Panc1 (cell line): ENCODE results near the gene ZNF200. TPM values are rescaled to one million over a fixed set of nuclear protein-coding genes. Genes with fewer than 3 reads are reported as not detected.

Experiments
- ATAC-seq: fragments of 200-7000 bp; cut with Tn5 transposase; 2 replicates; pipeline ENCODE4 v1.9.1; 2020; ENCODE audit warnings: mild to moderate bottlenecking, moderate library complexity
- BruUV-seq: library from RNA; stranded (reverse); fragments of 400-500 nt; replicated peaks from 2 replicates; lab custom pipeline; 2021; lab: Mats Ljungman, UMichigan
- CTCF ChIA-PET: fragments of 300-600 bp; sonication (Branson Sonifier 250); formaldehyde crosslinking; loops from one replicate; lab custom pipeline; 2022; ENCODE audit warnings: antibody characterized with exemption; lab: Charles Lee
- POLR2A ChIA-PET: fragments of 300-600 bp; sonication (Branson Sonifier 250); formaldehyde crosslinking; loops from one replicate; lab custom pipeline; 2022; ENCODE audit warnings: antibody characterized with exemption; lab: Charles Lee
- DNase-seq: peaks from one replicate; pipeline ENCODE4 v3.0.0-alpha.2; 2010; ENCODE audit warnings: low read depth, low spot score
- H3K27ac ChIP-seq: 2 replicates; pipeline ENCODE4 v1.5.1; 2011; ENCODE audit warnings: mild to moderate bottlenecking, low read length, inconsistent platforms
- H3K27me3 ChIP-seq: fragments of 200-500 bp; sonication (Bioruptor generic); 2 replicates; pipeline ENCODE4 v1.6.0; 2014; ENCODE audit warnings: low read length, inconsistent platforms; ENCODE audit not compliant: control insufficient read depth, insufficient read depth
- H3K36me3 ChIP-seq: fragments of 200-500 bp; sonication (Bioruptor generic); 2 replicates; pipeline ENCODE4 v1.5.1; 2014; ENCODE audit warnings: inconsistent platforms, mild to moderate bottlenecking, low read length, moderate library complexity; ENCODE audit not compliant: control insufficient read depth, insufficient read depth
- H3K4me1 ChIP-seq: 2 replicates; pipeline ENCODE4 v1.5.1; 2011; ENCODE audit warnings: inconsistent platforms, mild to moderate bottlenecking, low read length, moderate library complexity; ENCODE audit not compliant: control insufficient read depth, insufficient read depth
- H3K4me3 ChIP-seq, 2 experiments: 2 replicates each; pipeline ENCODE4 v1.5.1; 2011 to 2012; ENCODE audit warnings: low read depth in 2 of 2, low read length in 2 of 2, mild to moderate bottlenecking in 2 of 2, inconsistent platforms in 1 of 2, moderate library complexity in 1 of 2
- H3K9me3 ChIP-seq: fragments of 200-500 bp; sonication (Bioruptor generic); 2 replicates; pipeline ENCODE4 v1.5.1; 2014; ENCODE audit warnings: low read depth, mild to moderate bottlenecking, inconsistent platforms, low read length, moderate library complexity; ENCODE audit not compliant: control insufficient read depth, insufficient read depth
- POLR2AphosphoS5 ChIP-seq: IDR thresholded peaks from 2 replicates; pipeline ENCODE4 v1.6.1; 2012; ENCODE audit warnings: mild to moderate bottlenecking, low read depth, low read length, moderate library complexity
- SIN3A ChIP-seq: IDR thresholded peaks from 2 replicates; pipeline ENCODE4 v1.6.1; 2012; ENCODE audit warnings: low read depth, mild to moderate bottlenecking, low read length, moderate library complexity, borderline replicate concordance; ENCODE audit not compliant: insufficient read depth
- TCF7L2 ChIP-seq: IDR thresholded peaks from 2 replicates; pipeline ENCODE4 v1.6.1; 2011; ENCODE audit warnings: mild to moderate bottlenecking, low read depth, low read length, inconsistent platforms
- in situ Hi-C: cut with HindIII; loops from 2 replicates; pipeline ENCODE4 v1.10.0; 2016; ENCODE audit warnings: low sequenced_read_pairs, low pct_unique_long_range_greater_than_20kb
- intact Hi-C: fragments of 100-400 bp; cut with micrococcal nuclease; formaldehyde crosslinking; loops from one replicate; pipeline ENCODE4 v1.10.0; 2022; ENCODE audit not compliant: unreplicated experiment
- total RNA-seq: library from RNA; stranded (reverse); gene quantifications from one replicate; pipeline ENCODE4 v1.2.1, GENCODE V29; 2021; ENCODE audit not compliant: unreplicated experiment
- TF ChIP-seq, protein P1 (sequence below), 2 experiments: IDR thresholded peaks; 2 replicates each; pipeline ENCODE4 v1.6.1; 2011 to 2012; ENCODE audit warnings: low read depth in 2 of 2, control low read depth in 1 of 2, low read length in 1 of 2, mild to moderate bottlenecking in 1 of 2, moderate library complexity in 1 of 2; ENCODE audit not compliant: insufficient read depth in 1 of 2
- TF ChIP-seq, protein P2 (sequence below): fragments of 450-650 bp; IDR thresholded peaks from 2 replicates; pipeline ENCODE4 v1.5.1; 2017; ENCODE audit warnings: mild to moderate bottlenecking

ZNF200 gene
- total RNA-seq, 1 experiment from 2014 or later, result 12.4 TPM

DNA sequence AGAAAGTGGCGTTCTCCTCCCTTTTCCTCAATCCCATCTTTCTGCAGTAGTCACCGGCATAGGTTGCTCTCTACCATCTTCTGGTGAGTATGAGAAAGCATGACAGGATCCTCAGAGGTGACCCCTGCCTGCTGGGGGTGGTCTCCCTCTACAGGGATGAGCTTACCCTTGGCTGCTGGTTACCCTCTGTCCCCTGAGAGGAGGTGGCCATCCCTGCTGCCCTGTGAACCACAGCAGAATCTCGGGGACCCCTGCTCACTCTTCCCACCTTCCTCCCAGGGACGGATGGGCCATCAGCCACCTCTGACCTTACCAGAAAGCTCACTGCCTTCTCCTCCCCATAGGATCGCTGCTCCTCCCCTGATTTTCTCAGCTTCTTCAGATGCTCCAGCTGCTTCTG, 13.6 kb upstream of the ZNF200 start:
- Histone ChIP-seq H3K4me1 (no peaks in the 10 kb centered on the region), H3K4me3 (no peak overlapping the region), H3K9me3 (no peaks in the 10 kb centered on the region), H3K36me3 (no peaks in the 10 kb centered on the region), H3K27ac (no peak overlapping the region), H3K27me3 (no peaks in the 10 kb centered on the region)
- DNase-seq (no peak), ATAC-seq (no peak)
- no TSS peak for BruUV-seq
- ChIA-PET CTCF (interaction anchor here (0.6 kb wide), 1 partner anchor 28 kb away, joined by 9 read pairs; no protein-coding TSS in a partner anchor), POLR2A (interaction anchor here (0.6 to 0.9 kb wide), 2 partner anchors 9 to 15 kb away, joined by 3 read pairs; no protein-coding TSS in a partner anchor)
- intact Hi-C loops (no loop called here), in situ Hi-C loops (no loop called here)
- TF ChIP-seq, protein P1, sequence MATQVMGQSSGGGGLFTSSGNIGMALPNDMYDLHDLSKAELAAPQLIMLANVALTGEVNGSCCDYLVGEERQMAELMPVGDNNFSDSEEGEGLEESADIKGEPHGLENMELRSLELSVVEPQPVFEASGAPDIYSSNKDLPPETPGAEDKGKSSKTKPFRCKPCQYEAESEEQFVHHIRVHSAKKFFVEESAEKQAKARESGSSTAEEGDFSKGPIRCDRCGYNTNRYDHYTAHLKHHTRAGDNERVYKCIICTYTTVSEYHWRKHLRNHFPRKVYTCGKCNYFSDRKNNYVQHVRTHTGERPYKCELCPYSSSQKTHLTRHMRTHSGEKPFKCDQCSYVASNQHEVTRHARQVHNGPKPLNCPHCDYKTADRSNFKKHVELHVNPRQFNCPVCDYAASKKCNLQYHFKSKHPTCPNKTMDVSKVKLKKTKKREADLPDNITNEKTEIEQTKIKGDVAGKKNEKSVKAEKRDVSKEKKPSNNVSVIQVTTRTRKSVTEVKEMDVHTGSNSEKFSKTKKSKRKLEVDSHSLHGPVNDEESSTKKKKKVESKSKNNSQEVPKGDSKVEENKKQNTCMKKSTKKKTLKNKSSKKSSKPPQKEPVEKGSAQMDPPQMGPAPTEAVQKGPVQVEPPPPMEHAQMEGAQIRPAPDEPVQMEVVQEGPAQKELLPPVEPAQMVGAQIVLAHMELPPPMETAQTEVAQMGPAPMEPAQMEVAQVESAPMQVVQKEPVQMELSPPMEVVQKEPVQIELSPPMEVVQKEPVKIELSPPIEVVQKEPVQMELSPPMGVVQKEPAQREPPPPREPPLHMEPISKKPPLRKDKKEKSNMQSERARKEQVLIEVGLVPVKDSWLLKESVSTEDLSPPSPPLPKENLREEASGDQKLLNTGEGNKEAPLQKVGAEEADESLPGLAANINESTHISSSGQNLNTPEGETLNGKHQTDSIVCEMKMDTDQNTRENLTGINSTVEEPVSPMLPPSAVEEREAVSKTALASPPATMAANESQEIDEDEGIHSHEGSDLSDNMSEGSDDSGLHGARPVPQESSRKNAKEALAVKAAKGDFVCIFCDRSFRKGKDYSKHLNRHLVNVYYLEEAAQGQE (IDR thresholded peaks at IDR 0.05; ENCODE audit: insufficient read depth in 1 of 2, low read depth in 2 of 2, low read length in 1 of 2), result no peak
- no peak for TF ChIP-seq POLR2AphosphoS5
- TF ChIP-seq SIN3A, result no peak
- no peak for TF ChIP-seq TCF7L2
- TF ChIP-seq, protein P2, sequence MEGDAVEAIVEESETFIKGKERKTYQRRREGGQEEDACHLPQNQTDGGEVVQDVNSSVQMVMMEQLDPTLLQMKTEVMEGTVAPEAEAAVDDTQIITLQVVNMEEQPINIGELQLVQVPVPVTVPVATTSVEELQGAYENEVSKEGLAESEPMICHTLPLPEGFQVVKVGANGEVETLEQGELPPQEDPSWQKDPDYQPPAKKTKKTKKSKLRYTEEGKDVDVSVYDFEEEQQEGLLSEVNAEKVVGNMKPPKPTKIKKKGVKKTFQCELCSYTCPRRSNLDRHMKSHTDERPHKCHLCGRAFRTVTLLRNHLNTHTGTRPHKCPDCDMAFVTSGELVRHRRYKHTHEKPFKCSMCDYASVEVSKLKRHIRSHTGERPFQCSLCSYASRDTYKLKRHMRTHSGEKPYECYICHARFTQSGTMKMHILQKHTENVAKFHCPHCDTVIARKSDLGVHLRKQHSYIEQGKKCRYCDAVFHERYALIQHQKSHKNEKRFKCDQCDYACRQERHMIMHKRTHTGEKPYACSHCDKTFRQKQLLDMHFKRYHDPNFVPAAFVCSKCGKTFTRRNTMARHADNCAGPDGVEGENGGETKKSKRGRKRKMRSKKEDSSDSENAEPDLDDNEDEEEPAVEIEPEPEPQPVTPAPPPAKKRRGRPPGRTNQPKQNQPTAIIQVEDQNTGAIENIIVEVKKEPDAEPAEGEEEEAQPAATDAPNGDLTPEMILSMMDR, result no peak

DNA sequence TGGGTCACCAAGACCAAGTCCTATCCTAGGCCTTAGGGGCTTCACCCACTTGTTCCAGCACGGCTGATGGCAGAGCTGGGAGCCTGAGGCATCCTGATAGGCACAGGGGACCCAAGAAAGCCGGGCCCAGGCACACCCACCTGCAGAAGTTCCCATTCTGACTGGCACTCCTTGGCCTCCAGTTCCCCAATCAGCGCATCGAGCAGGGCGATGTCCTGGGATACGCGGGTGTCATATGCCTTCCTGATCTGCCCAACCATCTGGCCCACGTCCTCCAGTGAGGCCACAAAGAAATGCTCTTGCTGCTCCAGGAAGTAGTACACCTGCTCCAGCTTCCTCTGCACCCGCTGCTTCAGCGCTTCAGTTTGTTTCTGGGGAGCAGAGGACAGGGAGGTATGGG, 11.9 kb upstream of the ZNF200 start:
- CTCF ChIA-PET, result no interaction called here
- DNase-seq, result no peak

More for the DNA sequence above, 11.9 kb upstream of the ZNF200 start:
- no TSS peak for BruUV-seq
- no peak overlapping the region for H3K27ac ChIP-seq
- intact Hi-C loops, result no loop called here
- POLR2A ChIA-PET, result no interaction called here
- no peak for ATAC-seq
- no peak overlapping the region for H3K4me3 ChIP-seq
- H3K27me3 ChIP-seq, result no peaks in the 10 kb centered on the region
- no peaks in the 10 kb centered on the region for H3K9me3 ChIP-seq
- no peaks in the 10 kb centered on the region for H3K36me3 ChIP-seq
- TF ChIP-seq TCF7L2, result no peak
- TF ChIP-seq, protein P1 (IDR thresholded peaks at IDR 0.05; ENCODE audit: insufficient read depth in 1 of 2, low read depth in 2 of 2, low read length in 1 of 2), result no peak
- TF ChIP-seq SIN3A, result no peak
- TF ChIP-seq, protein P2, result no peak
- TF ChIP-seq POLR2AphosphoS5, result no peak
- no peaks in the 10 kb centered on the region for H3K4me1 ChIP-seq
- in situ Hi-C loops, result no loop called here
